Naive B cell (primary cell): ENCODE results near the gene DIS3L2. TPM values are rescaled to one million over a fixed set of nuclear protein-coding genes. Genes with fewer than 3 reads are reported as not detected.
A peak's percentile ranks its signal among the peaks of the same experiment; 100 is the strongest.

Experiments
- ATAC-seq, 2 donors: fragments of 150-1000 bp; cut with Tn5 transposase; 2 replicates each; pipeline ENCODE4 v1.10.0; 2021; ENCODE audit warnings: low read depth in 2 of 2, mild to moderate bottlenecking in 2 of 2, moderate library complexity in 2 of 2
- DNase-seq: peaks from one replicate; pipeline ENCODE4 v3.0.0; 2022
- H3K27ac Mint-ChIP-seq, 6 donors: one replicate each; pipeline ENCODE4 v1.8.0; 2020 to 2022; ENCODE audit warnings: mild to moderate bottlenecking in 6 of 6, mixed read lengths in 6 of 6, moderate library complexity in 5 of 6, inconsistent platforms in 2 of 6
- H3K27me3 Mint-ChIP-seq, 3 donors: one replicate each; pipeline ENCODE4 v1.8.0; 2021 to 2022; ENCODE audit warnings: mixed read lengths in 3 of 3, mild to moderate bottlenecking in 1 of 3
- H3K36me3 Mint-ChIP-seq, 2 donors: one replicate each; pipeline ENCODE4 v1.8.0; 2020 to 2022; ENCODE audit warnings: mixed read lengths in 2 of 2, inconsistent platforms in 1 of 2, mild to moderate bottlenecking in 1 of 2
- H3K4me1 Mint-ChIP-seq, 3 donors: one replicate each; pipeline ENCODE4 v1.8.0; 2020 to 2022; ENCODE audit warnings: mixed read lengths in 3 of 3, inconsistent platforms in 1 of 3, mild to moderate bottlenecking in 1 of 3, moderate library complexity in 1 of 3
- H3K4me3 Mint-ChIP-seq, 8 donors: one replicate each; pipeline ENCODE4 v1.8.0; 2020 to 2022; ENCODE audit warnings: mild to moderate bottlenecking in 8 of 8, mixed read lengths in 8 of 8, moderate library complexity in 8 of 8, inconsistent platforms in 2 of 8
- H3K9me3 Mint-ChIP-seq, 7 donors: one replicate each; pipeline ENCODE4 v1.8.0; 2020 to 2022; ENCODE audit warnings: mixed read lengths in 7 of 7, mild to moderate bottlenecking in 5 of 7, inconsistent platforms in 2 of 7, moderate library complexity in 1 of 7
- polyA plus RNA-seq, 6 donors: library from polyadenylated mRNA; unstranded; fragments of 300-500 nt; fragmentation: Illumina TruSeq; gene quantifications; one replicate each; pipeline ENCODE4 v1.2.3, GENCODE V29; 2021; ENCODE audit warnings: low read depth in 6 of 6

Gene DIS3L2
- polyA plus RNA-seq, 6 donors from 2014 or later: 6.0 to 29.0 (median 17.6) TPM

DNA sequence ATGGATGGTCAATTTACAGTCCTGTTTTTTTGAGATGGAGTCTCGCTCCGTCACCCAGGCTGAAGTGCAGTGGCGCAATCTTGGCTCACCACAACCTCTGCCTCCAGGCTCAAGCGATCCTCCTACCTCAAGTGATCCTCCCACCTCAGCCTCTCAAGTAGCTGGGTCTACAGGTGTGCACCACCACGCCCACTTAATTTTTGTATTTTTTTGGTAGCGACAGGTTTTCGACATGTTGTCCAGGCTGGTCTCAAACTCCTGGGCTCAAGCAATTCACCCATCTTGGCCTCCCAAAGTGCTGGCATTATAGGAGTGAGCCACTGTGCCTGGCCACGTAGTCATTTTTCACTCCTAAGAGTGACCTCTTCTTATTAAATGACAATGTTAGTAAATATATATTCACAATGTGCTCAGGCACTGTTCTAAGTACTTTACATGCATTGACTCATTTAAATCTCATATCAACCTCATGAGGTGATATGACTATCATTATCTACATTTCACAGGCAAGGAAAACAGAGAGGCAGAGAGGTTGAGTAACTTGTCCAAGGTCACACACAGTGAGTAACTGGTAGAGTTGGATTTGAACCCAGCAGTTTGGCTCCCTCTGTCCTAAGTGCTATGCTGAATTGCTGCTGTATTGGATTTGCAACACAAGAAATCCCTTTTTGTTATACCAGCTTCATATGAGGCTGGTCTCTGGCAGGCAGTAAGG lies 5.6 kb upstream of the DIS3L2 start:
- ATAC-seq: no peak
- H3K27me3 Mint-ChIP-seq: peaks cover 0 to 15% (median 12%) of the 10 kb centered on the region in 3 donors
- H3K9me3 Mint-ChIP-seq: peaks cover 0 to 7% (median 0%) of the 10 kb centered on the region in 7 donors
- DNase-seq: no peak
- no peaks in the 10 kb centered on the region for H3K36me3 Mint-ChIP-seq
- peak overlapping the region in 1 of 6 donors; percentile 4 for H3K27ac Mint-ChIP-seq
- peaks cover 4% of the 10 kb centered on the region in 3 donors for H3K4me1 Mint-ChIP-seq
- H3K4me3 Mint-ChIP-seq: peak overlapping the region in 1 of 8 donors; percentile 53

GRCh38 chr2:231957913-231958763 lies 3.4 kb upstream of the DIS3L2 start:
- H3K27ac Mint-ChIP-seq: no peak overlapping the region
- peak overlapping the region in 1 of 8 donors; percentile 70 for H3K4me3 Mint-ChIP-seq
- DNase-seq (no peak), ATAC-seq (no peak)
- H3K36me3 Mint-ChIP-seq: no peaks in the 10 kb centered on the region
- H3K9me3 Mint-ChIP-seq: no peaks in the 10 kb centered on the region
- H3K4me1 Mint-ChIP-seq: peaks cover 13 to 22% (median 21%) of the 10 kb centered on the region in 3 donors
- H3K27me3 Mint-ChIP-seq: peaks cover 0 to 15% (median 5%) of the 10 kb centered on the region in 3 donors

DNA sequence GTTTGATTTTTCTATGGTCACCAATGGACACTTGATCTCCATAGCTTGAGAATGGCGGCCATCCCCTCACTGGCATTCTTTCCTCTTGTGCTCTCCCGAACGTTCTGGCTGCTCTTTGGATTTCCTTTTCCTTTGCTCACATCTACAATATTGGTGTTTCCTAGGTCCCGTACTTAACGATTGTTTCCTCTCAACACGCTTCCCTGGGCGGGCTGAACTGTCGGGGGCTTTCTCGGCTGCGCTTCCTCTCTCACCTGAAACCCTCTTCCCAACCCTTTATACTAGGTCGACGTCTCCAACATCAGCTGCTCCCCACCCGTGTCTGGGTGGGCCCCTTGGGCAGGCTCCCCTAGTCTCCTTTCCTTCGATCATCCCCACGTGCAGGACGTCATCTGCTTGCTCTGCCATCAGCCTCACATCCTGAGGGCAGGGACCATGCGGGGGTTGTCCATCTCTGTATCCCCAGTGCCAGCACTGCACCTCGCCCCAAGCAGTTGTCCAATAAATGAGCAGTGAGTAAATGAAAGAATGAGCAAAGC lies 634 bp upstream of the DIS3L2 start:
- peaks cover 0 to 9% (median 5%) of the 10 kb centered on the region in 3 donors for H3K27me3 Mint-ChIP-seq
- H3K4me3 Mint-ChIP-seq: peak overlapping the region; percentile 92 to 98 (median 95)
- ATAC-seq (no peak), DNase-seq (no peak)
- H3K36me3 Mint-ChIP-seq: no peaks in the 10 kb centered on the region
- peak overlapping the region; percentile 75 to 95 (median 92) for H3K27ac Mint-ChIP-seq
- H3K9me3 Mint-ChIP-seq: no peaks in the 10 kb centered on the region
- peaks cover 34 to 41% (median 34%) of the 10 kb centered on the region in 3 donors for H3K4me1 Mint-ChIP-seq

GRCh38 chr2:231965102-231965501 lies 3.6 kb downstream of the DIS3L2 start:
- peak overlapping the region in 1 of 6 donors; percentile 36 for H3K27ac Mint-ChIP-seq
- no peaks in the 10 kb centered on the region for H3K27me3 Mint-ChIP-seq

GRCh38 chr2:231966886-231967285 lies 5.4 kb downstream of the DIS3L2 start:
- Mint-ChIP-seq H3K4me3 (no peak overlapping the region), H3K27me3 (no peaks in the 10 kb centered on the region), H3K4me1 (peaks cover 35 to 46% (median 37%) of the 10 kb centered on the region in 3 donors), H3K9me3 (peaks cover 0 to 10% (median 4%) of the 10 kb centered on the region in 7 donors), H3K36me3 (peaks cover 0 to 5% of the 10 kb centered on the region in 2 donors), H3K27ac (no peak overlapping the region)
- DNase-seq (no peak), ATAC-seq (no peak)

More at GRCh38 chr2:231965102-231965501, 3.6 kb downstream of the DIS3L2 start:
- Mint-ChIP-seq H3K4me1 (peaks cover 42 to 56% (median 46%) of the 10 kb centered on the region in 3 donors), H3K9me3 (peaks cover 0 to 10% (median 4%) of the 10 kb centered on the region in 7 donors), H3K4me3 (peak overlapping the region in 1 of 8 donors; percentile 94), H3K36me3 (peaks cover 0 to 5% of the 10 kb centered on the region in 2 donors)
- no peak for DNase-seq
- no peak for ATAC-seq

- no peak overlapping the region for H3K4me3 Mint-ChIP-seq
- no peaks in the 10 kb centered on the region for H3K27me3 Mint-ChIP-seq
- peaks cover 0 to 5% of the 10 kb centered on the region in 2 donors for H3K36me3 Mint-ChIP-seq
- H3K27ac Mint-ChIP-seq: peak overlapping the region in 1 of 6 donors; percentile 27
- DNase-seq: no peak
- peaks cover 0 to 10% (median 4%) of the 10 kb centered on the region in 7 donors for H3K9me3 Mint-ChIP-seq
- peaks cover 19 to 27% (median 24%) of the 10 kb centered on the region in 3 donors for H3K4me1 Mint-ChIP-seq
- ATAC-seq: no peak
These were observed 7.3 kb downstream of the DIS3L2 start for GRCh38 chr2:231968820-231969219.

DNA sequence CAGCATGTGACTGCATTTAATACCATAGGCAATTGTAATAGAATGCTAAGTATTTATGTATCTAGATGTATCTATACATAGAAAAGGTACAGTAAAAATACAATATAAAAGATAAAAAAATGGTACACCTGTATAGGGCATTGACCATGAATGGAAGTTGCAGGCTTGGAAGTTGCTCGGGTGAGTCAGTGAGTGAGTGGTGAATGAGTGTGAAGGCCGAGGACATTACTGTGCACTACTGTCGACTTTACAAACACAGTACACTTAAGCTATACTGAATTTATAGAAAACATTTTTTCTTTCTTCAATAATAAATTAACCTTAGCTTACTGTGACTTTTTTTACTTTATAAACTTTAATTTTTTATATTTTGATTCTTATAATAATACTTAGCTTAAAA lies 8.9 kb downstream of the DIS3L2 start:
- DNase-seq: no peak

GRCh38 chr2:231975001-231975400 lies 13.5 kb downstream of the DIS3L2 start:
- DNase-seq (no peak), ATAC-seq (no peak)
- Mint-ChIP-seq H3K36me3 (peaks cover 5 to 8% of the 10 kb centered on the region in 2 donors), H3K27ac (no peak overlapping the region), H3K9me3 (peaks cover 0 to 2% (median 0%) of the 10 kb centered on the region in 7 donors), H3K27me3 (no peaks in the 10 kb centered on the region), H3K4me3 (no peak overlapping the region), H3K4me1 (peaks cover 3 to 15% (median 14%) of the 10 kb centered on the region in 3 donors)

More for the DNA sequence above, 8.9 kb downstream of the DIS3L2 start:
- Mint-ChIP-seq H3K27ac (no peak overlapping the region), H3K27me3 (no peaks in the 10 kb centered on the region), H3K4me1 (peaks cover 11 to 16% (median 13%) of the 10 kb centered on the region in 3 donors), H3K9me3 (peaks cover 0 to 10% (median 5%) of the 10 kb centered on the region in 7 donors), H3K36me3 (peaks cover under 1 to 5% of the 10 kb centered on the region in 2 donors), H3K4me3 (no peak overlapping the region)
- ATAC-seq: no peak

- Mint-ChIP-seq H3K9me3 (peaks cover 0 to 2% (median 0%) of the 10 kb centered on the region in 7 donors), H3K4me1 (peaks cover 3 to 20% (median 14%) of the 10 kb centered on the region in 3 donors), H3K36me3 (peaks cover 5 to 8% of the 10 kb centered on the region in 2 donors), H3K27me3 (no peaks in the 10 kb centered on the region), H3K4me3 (no peak overlapping the region), H3K27ac (no peak overlapping the region)
- ATAC-seq: no peak
- DNase-seq: no peak
These were observed 15.9 kb downstream of the DIS3L2 start for GRCh38 chr2:231977430-231977829.

DNA sequence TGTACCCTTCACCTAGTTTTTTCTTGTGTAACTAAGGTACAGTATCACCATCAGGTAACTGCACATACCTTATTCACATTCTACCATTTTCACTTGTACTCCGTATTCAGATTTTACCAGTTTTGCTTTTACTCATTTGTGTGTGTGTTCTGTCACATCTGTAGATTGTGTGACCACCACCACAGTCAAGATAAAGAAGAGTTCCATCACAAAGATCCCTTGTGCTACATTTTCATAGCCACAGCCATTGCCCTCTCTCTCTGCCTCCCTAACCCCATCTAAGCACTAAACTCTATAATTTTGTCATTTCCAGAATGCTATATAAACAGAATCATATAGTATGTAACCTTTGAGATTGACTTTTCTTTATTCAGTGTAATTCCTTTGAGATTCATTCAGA lies 23.5 kb downstream of the DIS3L2 start:
- peak overlapping the region in 1 of 6 donors; percentile 0 for H3K27ac Mint-ChIP-seq
- H3K27me3 Mint-ChIP-seq: no peaks in the 10 kb centered on the region
- ATAC-seq (no peak), DNase-seq (no peak)
- H3K36me3 Mint-ChIP-seq: peaks cover 17 to 25% of the 10 kb centered on the region in 2 donors
- peaks cover 21 to 39% (median 27%) of the 10 kb centered on the region in 3 donors for H3K4me1 Mint-ChIP-seq
- no peak overlapping the region for H3K4me3 Mint-ChIP-seq
- peaks cover 0 to 1% (median 0%) of the 10 kb centered on the region in 7 donors for H3K9me3 Mint-ChIP-seq

DNA sequence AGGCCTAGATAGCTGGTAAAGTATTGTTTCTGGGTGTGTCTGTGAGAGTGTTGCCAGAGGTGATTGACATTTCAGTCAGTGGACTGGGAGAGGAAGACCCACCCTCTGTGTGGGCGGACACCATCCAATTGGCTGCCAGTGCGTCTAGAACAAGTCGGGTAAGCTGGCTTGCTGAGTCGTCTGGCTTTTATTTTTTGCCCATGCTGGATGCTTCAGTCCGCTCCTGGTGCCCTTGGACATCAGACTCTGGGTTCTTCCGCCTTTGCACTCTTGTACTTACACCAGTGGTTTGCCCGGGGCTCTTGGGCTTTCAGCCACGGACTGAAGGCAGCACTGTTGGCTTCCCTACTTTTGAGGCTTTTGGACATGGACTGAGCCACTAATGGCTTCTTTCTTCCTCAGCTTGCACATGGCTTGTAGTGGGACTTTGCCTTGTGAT lies 24.3 kb downstream of the DIS3L2 start:
- no peak for ATAC-seq
- peaks cover 21 to 39% (median 26%) of the 10 kb centered on the region in 3 donors for H3K4me1 Mint-ChIP-seq
- DNase-seq: no peak
- H3K27me3 Mint-ChIP-seq: no peaks in the 10 kb centered on the region
- peaks cover 17 to 25% of the 10 kb centered on the region in 2 donors for H3K36me3 Mint-ChIP-seq
- no peak overlapping the region for H3K27ac Mint-ChIP-seq
- no peak overlapping the region for H3K4me3 Mint-ChIP-seq
- peaks cover 0 to 1% (median 0%) of the 10 kb centered on the region in 7 donors for H3K9me3 Mint-ChIP-seq

- peaks cover 0 to 1% (median 0%) of the 10 kb centered on the region in 7 donors for H3K9me3 Mint-ChIP-seq
- peaks cover 17 to 25% of the 10 kb centered on the region in 2 donors for H3K36me3 Mint-ChIP-seq
- H3K27ac Mint-ChIP-seq: no peak overlapping the region
- no peak overlapping the region for H3K4me3 Mint-ChIP-seq
- peaks cover 26 to 45% (median 28%) of the 10 kb centered on the region in 3 donors for H3K4me1 Mint-ChIP-seq
- DNase-seq (no peak), ATAC-seq (no peak)
- H3K27me3 Mint-ChIP-seq: no peaks in the 10 kb centered on the region
These were observed 25.7 kb downstream of the DIS3L2 start for GRCh38 chr2:231987124-231987727.
